Renal cortical epithelial cell (primary cell): ENCODE results near the gene FGF9. TPM values are rescaled to one million over a fixed set of nuclear protein-coding genes. Genes with fewer than 3 reads are reported as not detected.

Experiments used
- DNase-seq: peaks from one replicate; pipeline ENCODE4 v3.0.0-alpha.2; 2011; ENCODE audit warnings: low read depth
- total RNA-seq: library from RNA; depleted of rRNA; stranded (reverse); fragments of >200 nt; gene quantifications from 2 replicates; pipeline ENCODE4 v1.2.3, GENCODE V29; 2014

Gene FGF9
- total RNA-seq, 1 donor from 2014 or later = 3.6 TPM

- DNase-seq = no peak
Observed at GRCh38 chr13:21709697-21710096, 38.8 kb downstream of the FGF9 start.

GRCh38 chr13:21710163-21710562 lies 39.3 kb downstream of the FGF9 start:
- no peak for DNase-seq

GRCh38 chr13:21717817-21718216 lies 46.9 kb downstream of the FGF9 start:
- peak; percentile 79 for DNase-seq

GRCh38 chr13:21719463-21719862 lies 48.6 kb downstream of the FGF9 start:
- DNase-seq = peak; percentile 84

GRCh38 chr13:21723807-21724505 lies 53.1 kb downstream of the FGF9 start:
- no peak for DNase-seq

- no peak for DNase-seq
Observed at GRCh38 chr13:21730186-21730880, 59.5 kb downstream of the FGF9 start.

- peak; percentile 65 for DNase-seq
Observed at GRCh38 chr13:21733475-21734263, 62.8 kb downstream of the FGF9 start.

- DNase-seq = no peak
Observed at GRCh38 chr13:21734961-21735360, 64.1 kb downstream of the FGF9 start.

GRCh38 chr13:21735701-21736401 lies 65.0 kb downstream of the FGF9 start:
- DNase-seq = peak; percentile 60

- DNase-seq = no peak
Observed at GRCh38 chr13:21736926-21737325, 66.1 kb downstream of the FGF9 start.

- no peak for DNase-seq
Observed at GRCh38 chr13:21738630-21739029, 67.8 kb downstream of the FGF9 start.

- DNase-seq = no peak
Observed at GRCh38 chr13:21739771-21740170, 68.9 kb downstream of the FGF9 start.

- DNase-seq = no peak
Observed at GRCh38 chr13:21741396-21741979, 70.6 kb downstream of the FGF9 start.

- no peak for DNase-seq
Observed at GRCh38 chr13:21742096-21742495, 71.2 kb downstream of the FGF9 start.

GRCh38 chr13:21744149-21744548 lies 73.3 kb downstream of the FGF9 start:
- no peak for DNase-seq

GRCh38 chr13:21745307-21745706 lies 74.4 kb downstream of the FGF9 start:
- DNase-seq = no peak

GRCh38 chr13:21747456-21747855 lies 76.6 kb downstream of the FGF9 start:
- DNase-seq = no peak

GRCh38 chr13:21748166-21748565 lies 77.3 kb downstream of the FGF9 start:
- no peak for DNase-seq

GRCh38 chr13:21749410-21749809 lies 78.5 kb downstream of the FGF9 start:
- peak; percentile 95 for DNase-seq

GRCh38 chr13:21752501-21752900 lies 81.6 kb downstream of the FGF9 start:
- no peak for DNase-seq

GRCh38 chr13:21753117-21753729 lies 82.3 kb downstream of the FGF9 start:
- DNase-seq = no peak
